HCT116 (cell line): ENCODE results near the gene SYNDIG1. TPM values are rescaled to one million over a fixed set of nuclear protein-coding genes. Genes with fewer than 3 reads are reported as not detected.

ENCODE experiments used
- ATAC-seq: fragments of 200-7000 bp; cut with Tn5 transposase; 2 replicates; pipeline ENCODE4 v1.9.1; 2020; ENCODE audit warnings: mild to moderate bottlenecking, moderate library complexity
- BruUV-seq: library from RNA; stranded (reverse); fragments of 400-500 nt; replicated peaks from 2 replicates; lab custom pipeline; 2021; lab: Mats Ljungman, UMichigan
- CTCF ChIA-PET: fragments of 300-600 bp; sonication (Branson Sonifier 250); formaldehyde crosslinking; loops from one replicate; lab custom pipeline; 2021; ENCODE audit warnings: antibody characterized with exemption; lab: Charles Lee
- POLR2A ChIA-PET: fragments of 300-600, 350-600 bp; sonication (Branson Sonifier 250); formaldehyde crosslinking; loops from one replicate; lab custom pipeline; 2021; ENCODE audit warnings: antibody characterized with exemption; lab: Charles Lee
- RAD21 ChIA-PET, 2 experiments: fragments of 300-600 bp; sonication (Branson Sonifier 250); formaldehyde crosslinking; loops; one replicate each; lab custom pipeline; 2023; ENCODE audit warnings: low total read pairs in 2 of 2; ENCODE audit not compliant: uncharacterized antibody in 2 of 2, unreplicated experiment in 2 of 2, low non-redundant PET in 1 of 2; lab: Charles Lee
- DNase-seq: peaks from one replicate; pipeline ENCODE4 v3.0.0-alpha.2; 2010; ENCODE audit warnings: low read depth, low spot score
- H2AFZ ChIP-seq: fragments of 200-600 bp; shearing (Covaris generic), sonication (generic); 2 replicates; pipeline ENCODE4 v1.6.1; 2017; ENCODE audit warnings: low read depth, mixed run types, mixed read lengths, antibody characterized with exemption, low read length; ENCODE audit not compliant: poor library complexity, severe bottlenecking
- H3K27ac ChIP-seq: 2 replicates; pipeline ENCODE4 v1.5.1; 2012; ENCODE audit warnings: low read depth, low read length
- H3K27me3 ChIP-seq: fragments of 200-600 bp; sonication (generic); 2 replicates; pipeline ENCODE4 v1.6.1; 2016; ENCODE audit warnings: mixed run types, low read length, mixed read lengths; ENCODE audit not compliant: insufficient read depth
- H3K36me3 ChIP-seq, 2 experiments: fragments of 200-500 bp in 1 of 2; fragments of 200-600 bp in 1 of 2; sonication (Bioruptor generic) in 1 of 2; sonication (generic) in 1 of 2; 2 replicates each; pipeline versions ENCODE4 v1.5.1 to v1.6.1; 2014 to 2016; ENCODE audit warnings: low read length in 2 of 2, inconsistent platforms in 1 of 2, mixed read lengths in 1 of 2, mixed run types in 1 of 2; ENCODE audit not compliant: insufficient read depth in 2 of 2, control insufficient read depth in 1 of 2
- H3K4me1 ChIP-seq, 2 experiments: fragments of 200-600 bp in 1 of 2; sonication (generic) in 1 of 2; 2 replicates each; pipeline versions ENCODE4 v1.5.1 to v1.6.1; 2012 to 2017; ENCODE audit warnings: low read length in 2 of 2, inconsistent platforms in 1 of 2, mild to moderate bottlenecking in 1 of 2, mixed read lengths in 1 of 2, mixed run types in 1 of 2, moderate library complexity in 1 of 2; ENCODE audit not compliant: insufficient read depth in 2 of 2, control insufficient read depth in 1 of 2
- H3K4me2 ChIP-seq: fragments of 200-600 bp; sonication (generic); 2 replicates; pipeline ENCODE4 v1.6.1; 2017; ENCODE audit warnings: mixed run types, low read length, mixed read lengths
- H3K4me3 ChIP-seq, 2 experiments: fragments of 200-600 bp in 1 of 2; sonication (generic) in 1 of 2; replicated peaks in 1 of 2; 2 replicates each; pipeline ENCODE4 v1.5.1; 2011 to 2016; ENCODE audit warnings: low read length in 2 of 2, control low read depth in 1 of 2, low read depth in 1 of 2, mild to moderate bottlenecking in 1 of 2, mixed read lengths in 1 of 2, mixed run types in 1 of 2
- H3K79me2 ChIP-seq: fragments of 200-600 bp; sonication (generic); 2 replicates; pipeline ENCODE4 v1.6.1; 2017; ENCODE audit warnings: mild to moderate bottlenecking, mixed run types, low read length, moderate library complexity, mixed read lengths; ENCODE audit not compliant: insufficient read depth
- H3K9ac ChIP-seq: fragments of 200-600 bp; sonication (generic); 2 replicates; pipeline ENCODE4 v1.6.1; 2016; ENCODE audit warnings: low read length, mixed read lengths
- H3K9me2 ChIP-seq: fragments of 200-600 bp; sonication (generic), shearing (Covaris generic); 2 replicates; pipeline ENCODE4 v1.6.1; 2017; ENCODE audit warnings: mixed run types, mild to moderate bottlenecking, moderate library complexity; ENCODE audit not compliant: insufficient read depth
- H3K9me3 ChIP-seq, 2 experiments: fragments of 200-500 bp in 1 of 2; fragments of 200-600 bp in 1 of 2; sonication (Bioruptor generic) in 1 of 2; sonication (generic) in 1 of 2; 2 replicates each; pipeline ENCODE4 v1.6.1; 2014 to 2017; ENCODE audit warnings: low read length in 2 of 2, mixed read lengths in 2 of 2, inconsistent platforms in 1 of 2, low read depth in 1 of 2, mild to moderate bottlenecking in 1 of 2, mixed run types in 1 of 2, moderate library complexity in 1 of 2; ENCODE audit not compliant: control insufficient read depth in 1 of 2, insufficient read depth in 1 of 2
- H4K20me1 ChIP-seq: fragments of 200-600 bp; sonication (generic), shearing (Covaris generic); 2 replicates; pipeline ENCODE4 v1.6.1; 2017; ENCODE audit warnings: mixed run types, mild to moderate bottlenecking, moderate library complexity; ENCODE audit not compliant: insufficient read depth
- CBX3 ChIP-seq: IDR thresholded peaks from 2 replicates; pipeline ENCODE4 v1.6.1; 2012; ENCODE audit warnings: low read depth
- EGR1 ChIP-seq: IDR thresholded peaks from 2 replicates; pipeline ENCODE4 v1.6.1; 2012; ENCODE audit warnings: low read depth
- EZH2 ChIP-seq: fragments of 200-600 bp; sonication (generic); IDR thresholded peaks from 2 replicates; pipeline ENCODE4 v1.6.1; 2017; ENCODE audit warnings: antibody characterized with exemption, mixed run types
- EZH2phosphoT487 ChIP-seq: fragments of 200-600 bp; IDR thresholded peaks from 2 replicates; pipeline ENCODE4 v1.6.1; 2018; ENCODE audit warnings: antibody characterized with exemption, borderline replicate concordance
- FOSL1 ChIP-seq: IDR thresholded peaks from 2 replicates; pipeline ENCODE4 v1.6.1; 2012; ENCODE audit warnings: low read depth
- JUND ChIP-seq: IDR thresholded peaks from 2 replicates; pipeline ENCODE4 v1.6.1; 2012
- POLR2A ChIP-seq: IDR thresholded peaks from 2 replicates; pipeline ENCODE4 v1.7.0; 2011; ENCODE audit warnings: borderline replicate concordance; ENCODE audit not compliant: insufficient read depth, insufficient read length; ENCODE audit errors: extremely low read depth
- POLR2AphosphoS5 ChIP-seq: IDR thresholded peaks from 2 replicates; pipeline ENCODE4 v1.6.1; 2011; ENCODE audit warnings: mild to moderate bottlenecking, low read depth, low read length, moderate library complexity
- SIN3A ChIP-seq: IDR thresholded peaks from 2 replicates; pipeline ENCODE4 v1.6.1; 2012; ENCODE audit warnings: low read depth
- SP1 ChIP-seq: IDR thresholded peaks from 2 replicates; pipeline ENCODE4 v1.6.1; 2012; ENCODE audit warnings: low read depth
- TCF7L2 ChIP-seq: IDR thresholded peaks from 2 replicates; pipeline ENCODE4 v1.7.0; 2011; ENCODE audit warnings: borderline replicate concordance, inconsistent platforms; ENCODE audit not compliant: insufficient read depth, insufficient read length; ENCODE audit errors: extremely low read depth
- YY1 ChIP-seq: IDR thresholded peaks from 2 replicates; pipeline ENCODE4 v1.6.1; 2011; ENCODE audit warnings: low read length, low read depth, moderate library complexity, mild to moderate bottlenecking; ENCODE audit not compliant: insufficient replicate concordance; ENCODE audit errors: extremely low read depth
- intact Hi-C: fragments of 100-400 bp; cut with micrococcal nuclease; formaldehyde crosslinking; loops from 2 replicates; pipeline ENCODE4 v1.10.0; 2022
- total RNA-seq: library from RNA; stranded (reverse); gene quantifications from one replicate; pipeline ENCODE4 v1.2.1, GENCODE V29; 2021; ENCODE audit not compliant: unreplicated experiment
- TF ChIP-seq, protein P1 (sequence below): IDR thresholded peaks from 2 replicates; pipeline ENCODE4 v1.6.1; 2012
- TF ChIP-seq, protein P2 (sequence below): IDR thresholded peaks from 2 replicates; pipeline ENCODE4 v1.6.1; 2012
- TF ChIP-seq, protein P3 (sequence below): IDR thresholded peaks from 2 replicates; pipeline ENCODE4 v1.6.1; 2011; ENCODE audit warnings: mild to moderate bottlenecking, low read length, moderate library complexity; ENCODE audit not compliant: insufficient replicate concordance; ENCODE audit errors: extremely low read depth
- TF ChIP-seq, protein P4 (sequence below), 3 experiments: fragments of 200-600 bp in 1 of 3; sonication (generic) in 1 of 3; IDR thresholded peaks in 2 of 3; conservative IDR thresholded peaks in 1 of 3; 2 replicates each; pipeline ENCODE4 v1.5.1; 2012 to 2017; ENCODE audit warnings: low read depth in 2 of 3, low read length in 2 of 3, antibody characterized with exemption in 1 of 3, borderline replicate concordance in 1 of 3, control low read depth in 1 of 3, mild to moderate bottlenecking in 1 of 3, mixed read lengths in 1 of 3, mixed run types in 1 of 3, moderate library complexity in 1 of 3; ENCODE audit not compliant: insufficient read depth in 1 of 3
- TF ChIP-seq, protein P5 (sequence below): IDR thresholded peaks from 2 replicates; pipeline ENCODE4 v1.6.1; 2012; ENCODE audit warnings: low read depth

SYNDIG1 gene
- total RNA-seq, 1 experiment from 2014 or later: not detected

DNA sequence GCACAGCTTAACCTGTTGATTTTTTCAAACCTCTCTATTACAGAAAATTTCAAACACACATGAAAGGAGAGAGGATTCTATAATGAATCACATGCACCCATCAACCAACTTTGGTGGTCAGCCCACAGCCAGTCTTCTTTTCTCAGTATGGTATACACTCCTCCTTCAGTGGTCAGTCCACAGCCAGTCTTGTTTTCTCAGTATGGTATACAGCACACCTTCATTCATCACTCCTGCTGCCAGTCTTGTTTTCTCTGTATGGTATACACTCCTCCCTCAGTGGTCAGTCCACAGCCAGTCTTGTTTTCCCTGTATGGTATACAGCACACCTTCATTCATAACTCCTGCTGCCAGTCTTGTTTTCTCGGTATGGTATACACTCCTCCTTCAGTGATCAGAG, 67.8 kb downstream of the SYNDIG1 start:
- ChIA-PET POLR2A (no interaction called here), RAD21 (no interaction called here), CTCF (no interaction called here)
- DNase-seq (no peak), ATAC-seq (no peak)
- Histone ChIP-seq H3K79me2 (no peaks in the 10 kb centered on the region), H3K36me3 (no peaks in the 10 kb centered on the region), H4K20me1 (no peaks in the 10 kb centered on the region), H3K9me3 (no peaks in the 10 kb centered on the region), H3K27me3 (0 out of 2 replicates have a peak, but pooled peaks cover 9% of the 10 kb centered on the region), H3K4me2 (no peak overlapping the region), H2AFZ (no peak overlapping the region), H3K9me2 (no peaks in the 10 kb centered on the region), H3K9ac (no peak overlapping the region), H3K27ac (no peak overlapping the region), H3K4me3 (no peak overlapping the region), H3K4me1 (no peaks in the 10 kb centered on the region)
- intact Hi-C loops: loop anchor here (10.0 kb wide), 1 partner anchor 378 kb away; no protein-coding TSS in a partner anchor
- BruUV-seq: no TSS peak
- TF ChIP-seq FOSL1 (no peak), TCF7L2 (no peak), CBX3 (no peak), EZH2 (no peak), EZH2phosphoT487 (no peak), YY1 (no peak), JUND (no peak), POLR2A (no peak), SIN3A (no peak), SP1 (no peak), EGR1 (no peak), POLR2AphosphoS5 (no peak)
- TF ChIP-seq, protein P1, sequence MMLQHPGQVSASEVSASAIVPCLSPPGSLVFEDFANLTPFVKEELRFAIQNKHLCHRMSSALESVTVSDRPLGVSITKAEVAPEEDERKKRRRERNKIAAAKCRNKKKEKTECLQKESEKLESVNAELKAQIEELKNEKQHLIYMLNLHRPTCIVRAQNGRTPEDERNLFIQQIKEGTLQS: no peak
- TF ChIP-seq, protein P2, sequence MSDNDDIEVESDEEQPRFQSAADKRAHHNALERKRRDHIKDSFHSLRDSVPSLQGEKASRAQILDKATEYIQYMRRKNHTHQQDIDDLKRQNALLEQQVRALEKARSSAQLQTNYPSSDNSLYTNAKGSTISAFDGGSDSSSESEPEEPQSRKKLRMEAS: no peak
- TF ChIP-seq, protein P3, sequence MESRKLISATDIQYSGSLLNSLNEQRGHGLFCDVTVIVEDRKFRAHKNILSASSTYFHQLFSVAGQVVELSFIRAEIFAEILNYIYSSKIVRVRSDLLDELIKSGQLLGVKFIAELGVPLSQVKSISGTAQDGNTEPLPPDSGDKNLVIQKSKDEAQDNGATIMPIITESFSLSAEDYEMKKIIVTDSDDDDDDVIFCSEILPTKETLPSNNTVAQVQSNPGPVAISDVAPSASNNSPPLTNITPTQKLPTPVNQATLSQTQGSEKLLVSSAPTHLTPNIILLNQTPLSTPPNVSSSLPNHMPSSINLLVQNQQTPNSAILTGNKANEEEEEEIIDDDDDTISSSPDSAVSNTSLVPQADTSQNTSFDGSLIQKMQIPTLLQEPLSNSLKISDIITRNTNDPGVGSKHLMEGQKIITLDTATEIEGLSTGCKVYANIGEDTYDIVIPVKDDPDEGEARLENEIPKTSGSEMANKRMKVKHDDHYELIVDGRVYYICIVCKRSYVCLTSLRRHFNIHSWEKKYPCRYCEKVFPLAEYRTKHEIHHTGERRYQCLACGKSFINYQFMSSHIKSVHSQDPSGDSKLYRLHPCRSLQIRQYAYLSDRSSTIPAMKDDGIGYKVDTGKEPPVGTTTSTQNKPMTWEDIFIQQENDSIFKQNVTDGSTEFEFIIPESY: no peak
- TF ChIP-seq, protein P4, sequence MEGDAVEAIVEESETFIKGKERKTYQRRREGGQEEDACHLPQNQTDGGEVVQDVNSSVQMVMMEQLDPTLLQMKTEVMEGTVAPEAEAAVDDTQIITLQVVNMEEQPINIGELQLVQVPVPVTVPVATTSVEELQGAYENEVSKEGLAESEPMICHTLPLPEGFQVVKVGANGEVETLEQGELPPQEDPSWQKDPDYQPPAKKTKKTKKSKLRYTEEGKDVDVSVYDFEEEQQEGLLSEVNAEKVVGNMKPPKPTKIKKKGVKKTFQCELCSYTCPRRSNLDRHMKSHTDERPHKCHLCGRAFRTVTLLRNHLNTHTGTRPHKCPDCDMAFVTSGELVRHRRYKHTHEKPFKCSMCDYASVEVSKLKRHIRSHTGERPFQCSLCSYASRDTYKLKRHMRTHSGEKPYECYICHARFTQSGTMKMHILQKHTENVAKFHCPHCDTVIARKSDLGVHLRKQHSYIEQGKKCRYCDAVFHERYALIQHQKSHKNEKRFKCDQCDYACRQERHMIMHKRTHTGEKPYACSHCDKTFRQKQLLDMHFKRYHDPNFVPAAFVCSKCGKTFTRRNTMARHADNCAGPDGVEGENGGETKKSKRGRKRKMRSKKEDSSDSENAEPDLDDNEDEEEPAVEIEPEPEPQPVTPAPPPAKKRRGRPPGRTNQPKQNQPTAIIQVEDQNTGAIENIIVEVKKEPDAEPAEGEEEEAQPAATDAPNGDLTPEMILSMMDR (IDR thresholded peaks at IDR 0.05 in 2 of 3, conservative IDR thresholded peaks at IDR 0.05 in 1 of 3; ENCODE audit: borderline replicate concordance in 1 of 3, insufficient read depth in 1 of 3, low read depth in 2 of 3, low read length in 2 of 3): no peak
- TF ChIP-seq, protein P5, sequence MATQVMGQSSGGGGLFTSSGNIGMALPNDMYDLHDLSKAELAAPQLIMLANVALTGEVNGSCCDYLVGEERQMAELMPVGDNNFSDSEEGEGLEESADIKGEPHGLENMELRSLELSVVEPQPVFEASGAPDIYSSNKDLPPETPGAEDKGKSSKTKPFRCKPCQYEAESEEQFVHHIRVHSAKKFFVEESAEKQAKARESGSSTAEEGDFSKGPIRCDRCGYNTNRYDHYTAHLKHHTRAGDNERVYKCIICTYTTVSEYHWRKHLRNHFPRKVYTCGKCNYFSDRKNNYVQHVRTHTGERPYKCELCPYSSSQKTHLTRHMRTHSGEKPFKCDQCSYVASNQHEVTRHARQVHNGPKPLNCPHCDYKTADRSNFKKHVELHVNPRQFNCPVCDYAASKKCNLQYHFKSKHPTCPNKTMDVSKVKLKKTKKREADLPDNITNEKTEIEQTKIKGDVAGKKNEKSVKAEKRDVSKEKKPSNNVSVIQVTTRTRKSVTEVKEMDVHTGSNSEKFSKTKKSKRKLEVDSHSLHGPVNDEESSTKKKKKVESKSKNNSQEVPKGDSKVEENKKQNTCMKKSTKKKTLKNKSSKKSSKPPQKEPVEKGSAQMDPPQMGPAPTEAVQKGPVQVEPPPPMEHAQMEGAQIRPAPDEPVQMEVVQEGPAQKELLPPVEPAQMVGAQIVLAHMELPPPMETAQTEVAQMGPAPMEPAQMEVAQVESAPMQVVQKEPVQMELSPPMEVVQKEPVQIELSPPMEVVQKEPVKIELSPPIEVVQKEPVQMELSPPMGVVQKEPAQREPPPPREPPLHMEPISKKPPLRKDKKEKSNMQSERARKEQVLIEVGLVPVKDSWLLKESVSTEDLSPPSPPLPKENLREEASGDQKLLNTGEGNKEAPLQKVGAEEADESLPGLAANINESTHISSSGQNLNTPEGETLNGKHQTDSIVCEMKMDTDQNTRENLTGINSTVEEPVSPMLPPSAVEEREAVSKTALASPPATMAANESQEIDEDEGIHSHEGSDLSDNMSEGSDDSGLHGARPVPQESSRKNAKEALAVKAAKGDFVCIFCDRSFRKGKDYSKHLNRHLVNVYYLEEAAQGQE: no peak
